ENCODE data around the gene TANC2.

The TANC2 gene

DNA sequence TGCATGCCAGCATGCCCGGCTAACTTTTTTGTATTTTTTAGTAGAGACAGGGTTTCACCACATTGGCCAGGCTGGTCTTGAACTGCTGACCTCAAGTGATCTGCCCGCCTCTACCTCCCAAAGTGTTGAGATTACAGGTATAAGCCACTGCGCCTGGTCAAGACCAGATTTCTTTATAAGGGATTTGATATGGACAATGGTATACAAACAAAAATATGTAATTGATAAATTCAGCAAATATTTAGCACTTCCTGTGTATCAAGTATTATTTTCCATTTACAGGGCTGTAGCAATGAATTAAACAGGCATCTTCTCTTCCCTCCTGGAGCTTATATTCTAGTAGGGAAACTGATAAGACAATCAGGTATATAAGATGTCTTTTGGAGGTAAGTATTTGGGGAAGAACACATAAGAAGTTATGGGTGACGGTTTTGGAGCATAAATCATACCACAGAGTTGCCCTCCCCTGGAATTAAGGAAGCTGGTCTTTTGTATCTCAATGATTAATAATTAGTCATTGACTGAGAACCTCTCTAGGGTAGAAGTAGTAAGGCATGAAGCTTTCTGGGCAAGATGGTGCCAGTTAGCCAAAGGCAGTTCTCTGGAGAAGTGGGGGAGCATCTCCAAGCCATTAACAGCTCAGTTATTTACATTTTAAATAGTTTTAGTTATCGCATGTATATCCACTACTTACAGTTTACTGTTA, 35.8 kb downstream of the TANC2 start:
- DNase-seq (ENCODE audit: low spot score), result no peak

DNA sequence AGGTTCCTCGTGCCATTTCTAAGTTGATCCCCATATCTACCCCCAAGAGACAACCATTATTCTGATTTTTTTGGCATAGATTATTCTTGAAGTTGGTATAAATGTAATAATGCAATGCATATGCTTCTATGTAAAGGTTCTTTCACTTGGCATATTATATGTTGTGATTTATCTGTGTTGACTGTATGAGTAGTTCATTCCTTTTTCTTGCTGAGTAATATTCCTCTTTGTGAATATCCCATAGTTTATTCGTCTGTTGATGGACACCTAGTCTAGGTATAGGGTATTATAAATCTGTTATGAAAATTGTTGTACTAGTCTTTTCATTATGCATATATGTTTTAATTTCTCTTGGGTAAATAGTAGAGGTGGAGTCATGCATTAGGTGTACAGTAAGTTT, 36.6 kb downstream of the TANC2 start:
- DNase-seq (ENCODE audit: low spot score), result no peak

- no peak for DNase-seq (ENCODE audit: low spot score)
These were observed 49.8 kb downstream of the TANC2 start for GRCh38 chr17:63015824-63016223.
